Astrocyte (in vitro differentiated cells and primary cell): Measurements from ENCODE around the gene ACOT2.

Experiments
- EZH2 ChIP-seq: IDR thresholded peaks from 2 replicates; pipeline ENCODE4 v1.6.1; 2012; ENCODE audit warnings: mild to moderate bottlenecking, low read length, inconsistent platforms; ENCODE audit not compliant: insufficient read depth
- TF ChIP-seq, protein P1 (sequence below): IDR thresholded peaks from 2 replicates; pipeline ENCODE4 v1.5.1; 2011; ENCODE audit warnings: low read depth, mild to moderate bottlenecking, inconsistent platforms, low read length, moderate library complexity; ENCODE audit not compliant: insufficient read depth

DNA sequence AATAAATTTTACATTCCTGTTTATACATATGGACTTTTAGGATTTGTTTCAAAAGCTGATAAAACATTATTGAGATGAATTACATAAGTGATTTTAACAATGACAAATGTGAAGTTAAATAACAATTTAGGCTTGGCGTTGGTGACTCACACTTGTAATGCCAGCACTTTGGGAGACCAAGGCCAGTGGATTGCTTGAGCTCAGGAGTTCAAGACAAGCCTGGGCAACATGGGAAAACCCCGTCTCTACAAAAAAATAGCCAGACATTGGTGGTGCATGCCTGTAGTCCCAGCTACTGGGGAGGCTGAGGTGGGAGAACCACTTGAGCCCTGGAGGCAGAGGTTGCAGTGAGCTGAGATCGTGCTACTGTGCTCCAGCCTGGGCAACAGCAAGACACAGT is 7.4 kb downstream of the ACOT2 start:
- TF ChIP-seq, protein P1, sequence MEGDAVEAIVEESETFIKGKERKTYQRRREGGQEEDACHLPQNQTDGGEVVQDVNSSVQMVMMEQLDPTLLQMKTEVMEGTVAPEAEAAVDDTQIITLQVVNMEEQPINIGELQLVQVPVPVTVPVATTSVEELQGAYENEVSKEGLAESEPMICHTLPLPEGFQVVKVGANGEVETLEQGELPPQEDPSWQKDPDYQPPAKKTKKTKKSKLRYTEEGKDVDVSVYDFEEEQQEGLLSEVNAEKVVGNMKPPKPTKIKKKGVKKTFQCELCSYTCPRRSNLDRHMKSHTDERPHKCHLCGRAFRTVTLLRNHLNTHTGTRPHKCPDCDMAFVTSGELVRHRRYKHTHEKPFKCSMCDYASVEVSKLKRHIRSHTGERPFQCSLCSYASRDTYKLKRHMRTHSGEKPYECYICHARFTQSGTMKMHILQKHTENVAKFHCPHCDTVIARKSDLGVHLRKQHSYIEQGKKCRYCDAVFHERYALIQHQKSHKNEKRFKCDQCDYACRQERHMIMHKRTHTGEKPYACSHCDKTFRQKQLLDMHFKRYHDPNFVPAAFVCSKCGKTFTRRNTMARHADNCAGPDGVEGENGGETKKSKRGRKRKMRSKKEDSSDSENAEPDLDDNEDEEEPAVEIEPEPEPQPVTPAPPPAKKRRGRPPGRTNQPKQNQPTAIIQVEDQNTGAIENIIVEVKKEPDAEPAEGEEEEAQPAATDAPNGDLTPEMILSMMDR = no peak
- TF ChIP-seq EZH2 = no peak
